ENCODE data around the gene SCAPER.

DNA sequence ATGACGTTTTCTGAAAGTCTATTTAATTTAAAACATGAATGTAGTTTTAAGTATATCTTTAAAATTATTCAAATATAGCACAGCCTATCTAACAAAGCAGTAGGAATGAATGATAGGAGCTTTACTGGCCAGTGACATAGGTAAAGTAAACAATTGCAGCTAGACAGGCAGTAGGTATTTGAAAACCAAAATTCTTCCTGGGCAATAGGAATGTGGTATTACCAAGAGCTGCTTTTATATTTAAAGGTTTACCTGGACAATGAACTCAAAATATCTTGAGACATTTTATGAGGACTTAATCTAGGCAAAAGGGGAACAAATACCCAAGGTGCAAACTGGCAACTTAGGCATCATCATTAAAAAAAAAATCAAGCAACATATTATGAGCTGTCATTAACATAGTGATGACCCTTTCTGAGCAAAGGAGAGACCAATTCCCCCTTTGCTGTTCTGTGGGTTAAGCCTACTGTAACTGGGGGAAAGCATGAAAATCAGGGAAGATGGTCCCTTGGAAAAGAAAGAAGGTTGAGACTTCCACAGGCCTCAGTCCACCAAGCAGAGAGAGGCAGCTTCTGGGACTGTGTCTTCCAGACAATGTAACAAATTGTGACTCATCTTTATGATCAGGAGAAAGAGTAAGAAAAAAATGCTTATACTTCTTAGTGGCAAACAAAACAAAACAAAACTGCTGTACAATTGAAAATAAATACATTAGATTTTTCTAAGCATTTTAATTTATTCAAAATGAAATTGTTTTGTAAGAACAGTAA is 555.7 kb downstream of the SCAPER start:
- TF ChIP-seq POLR2AphosphoS5 (IDR thresholded peaks at IDR 0.05; ENCODE audit: low read depth, low read length) (no peak), REST (IDR thresholded peaks at IDR 0.05; ENCODE audit: insufficient read depth in 1 of 2, low read depth in 2 of 2, low read length in 1 of 2) (no peak), CTCF (IDR thresholded peaks at IDR 0.05) (no peak), SIN3A (IDR thresholded peaks at IDR 0.05; ENCODE audit: borderline replicate concordance, insufficient read depth, low read depth, low read length) (no peak)
